HG02678 (cell line): Measurements from ENCODE around the gene NPAS2.

ENCODE experiments used
- ATAC-seq: cut with Tn5 transposase; IDR thresholded peaks from one replicate; pipeline ENCODE4 v1.9.1; 2021; ENCODE audit warnings: mild to moderate bottlenecking, moderate library complexity; ENCODE audit not compliant: unreplicated experiment

The NPAS2 gene

GRCh38 chr2:100853909-100854810, 34.2 kb downstream of the NPAS2 start:
- no peak for ATAC-seq

GRCh38 chr2:100855084-100855483, 35.1 kb downstream of the NPAS2 start:
- no peak for ATAC-seq

- ATAC-seq: no peak
Observed at GRCh38 chr2:100855606-100856005, 35.7 kb downstream of the NPAS2 start.

GRCh38 chr2:100856732-100857131, 36.8 kb downstream of the NPAS2 start:
- no peak for ATAC-seq

GRCh38 chr2:100857341-100857740, 37.4 kb downstream of the NPAS2 start:
- no peak for ATAC-seq

- ATAC-seq: no peak
Observed at GRCh38 chr2:100857915-100858314, 38.0 kb downstream of the NPAS2 start.

GRCh38 chr2:100859902-100860301, 40.0 kb downstream of the NPAS2 start:
- ATAC-seq: no peak

- ATAC-seq: no peak
Observed at GRCh38 chr2:100861340-100861739, 41.4 kb downstream of the NPAS2 start.

GRCh38 chr2:100862081-100862480, 42.1 kb downstream of the NPAS2 start:
- no peak for ATAC-seq

- ATAC-seq: no peak
Observed at GRCh38 chr2:100865816-100866460, 46.0 kb downstream of the NPAS2 start.

- no peak for ATAC-seq
Observed at GRCh38 chr2:100868083-100868482, 48.1 kb downstream of the NPAS2 start.

GRCh38 chr2:100869120-100869519, 49.2 kb downstream of the NPAS2 start:
- no peak for ATAC-seq

GRCh38 chr2:100870652-100871531, 51.0 kb downstream of the NPAS2 start:
- no peak for ATAC-seq

- ATAC-seq: no peak
Observed at GRCh38 chr2:100875516-100876230, 55.7 kb downstream of the NPAS2 start.

- no peak for ATAC-seq
Observed at GRCh38 chr2:100876231-100876860, 56.4 kb downstream of the NPAS2 start.

- ATAC-seq: no peak
Observed at GRCh38 chr2:100877555-100877954, 57.6 kb downstream of the NPAS2 start.

GRCh38 chr2:100878000-100878791, 58.3 kb downstream of the NPAS2 start:
- ATAC-seq: no peak

- no peak for ATAC-seq
Observed at GRCh38 chr2:100879296-100879695, 59.4 kb downstream of the NPAS2 start.

- ATAC-seq: no peak
Observed at GRCh38 chr2:100880036-100880435, 60.1 kb downstream of the NPAS2 start.
